H1 (cell line): ENCODE results near the gene SLC8A1.

ENCODE experiments used
- CHD7 ChIP-seq: fragments of 300-600 bp; sonication (generic); IDR thresholded peaks from 2 replicates; pipeline ENCODE4 v1.7.1; 2012; ENCODE audit warnings: low read length, moderate library complexity, mild to moderate bottlenecking, inconsistent platforms; ENCODE audit not compliant: insufficient replicate concordance
- CREB1 ChIP-seq: IDR thresholded peaks from 2 replicates; pipeline ENCODE4 v1.6.1; 2012; ENCODE audit warnings: inconsistent platforms
- CTCF ChIP-seq, 3 experiments: IDR thresholded peaks; 1 replicate in 2 of 3; 2 replicates in 1 of 3; pipeline versions ENCODE4 v1.5.1 to v1.6.1; 2011; ENCODE audit warnings: low read length in 3 of 3, mild to moderate bottlenecking in 3 of 3, inconsistent platforms in 2 of 3, low read depth in 1 of 3, moderate library complexity in 1 of 3; ENCODE audit not compliant: insufficient read depth in 1 of 3; ENCODE audit errors: control extremely low read depth in 1 of 3
- JUND ChIP-seq: IDR thresholded peaks from 2 replicates; pipeline ENCODE4 v1.6.1; 2011; ENCODE audit warnings: mild to moderate bottlenecking, improper control_type of control experiment, low read length
- KDM1A ChIP-seq: fragments of 200-600, 300-600 bp; sonication (generic); IDR thresholded peaks from 2 replicates; pipeline ENCODE4 v1.7.1; 2016; ENCODE audit warnings: mild to moderate bottlenecking, low read length, borderline replicate concordance
- KDM4A ChIP-seq: IDR thresholded peaks from one replicate; pipeline ENCODE4 v1.7.1; 2012; ENCODE audit warnings: low read depth, mild to moderate bottlenecking, moderate library complexity, low read length, inconsistent platforms; ENCODE audit not compliant: severe bottlenecking
- KDM5A ChIP-seq: fragments of 200-600 bp; IDR thresholded peaks from 2 replicates; pipeline ENCODE4 v1.7.1; 2012; ENCODE audit warnings: mild to moderate bottlenecking, low read length, inconsistent platforms, mixed read lengths
- MAX ChIP-seq: IDR thresholded peaks from 2 replicates; pipeline ENCODE4 v1.6.1; 2012; ENCODE audit warnings: inconsistent platforms
- NANOG ChIP-seq: IDR thresholded peaks from 2 replicates; pipeline ENCODE4 v1.6.1; 2011; ENCODE audit warnings: low read length, low read depth, mild to moderate bottlenecking, inconsistent platforms; ENCODE audit not compliant: insufficient read depth, poor library complexity, severe bottlenecking
- PHF8 ChIP-seq: fragments of 200-600 bp; sonication (generic); conservative IDR thresholded peaks from 2 replicates; pipeline ENCODE4 v1.7.1; 2012; ENCODE audit warnings: low read depth, mild to moderate bottlenecking, inconsistent platforms, low read length, moderate library complexity
- POLR2A ChIP-seq, 2 experiments: IDR thresholded peaks; 1 replicate in 1 of 2; 2 replicates in 1 of 2; pipeline ENCODE4 v1.6.1; 2011; ENCODE audit warnings: low read depth in 2 of 2, low read length in 2 of 2, mild to moderate bottlenecking in 2 of 2; ENCODE audit errors: control extremely low read depth in 1 of 2
- POLR2AphosphoS5 ChIP-seq: IDR thresholded peaks from 2 replicates; pipeline ENCODE4 v1.6.1; 2011; ENCODE audit warnings: low read depth, low read length

GRCh38 chr2:40396124-40396523 lies 55.8 kb downstream of the SLC8A1 start:
- TF ChIP-seq CTCF (IDR thresholded peaks at IDR 0.05; ENCODE audit: control extremely low read depth in 1 of 3, insufficient read depth in 1 of 3, low read depth in 1 of 3, low read length in 3 of 3) (no peak), KDM1A (no peak), JUND (no peak), PHF8 (no peak), POLR2A (IDR thresholded peaks at IDR 0.05; ENCODE audit: control extremely low read depth in 1 of 2, low read depth in 2 of 2, low read length in 2 of 2) (no peak), KDM4A (no peak), CHD7 (no peak), POLR2AphosphoS5 (no peak), KDM5A (no peak), NANOG (no peak), MAX (no peak), CREB1 (no peak)
